BLaER1 treated with 17β-estradiol and CSF1 and Interleukin-3, amounts not matched to agents 10 nM and 100 nM (cell line): ENCODE data around the gene CSNK1E.

Source experiments
- H3K27ac ChIP-seq, 11 experiments: shearing (Covaris generic); formaldehyde crosslinking; 2 replicates each; pipeline ENCODE4 v1.8.1; 2022
- H3K27me3 ChIP-seq, 11 experiments: shearing (Covaris generic); formaldehyde crosslinking; 2 replicates each; pipeline ENCODE4 v1.8.1; 2022
- H3K36me3 ChIP-seq, 11 experiments: shearing (Covaris generic); formaldehyde crosslinking; 2 replicates each; pipeline ENCODE4 v1.8.1; 2022
- H3K4me1 ChIP-seq, 10 experiments: shearing (Covaris generic); formaldehyde crosslinking; 2 replicates each; pipeline ENCODE4 v1.8.1; 2022
- H3K4me2 ChIP-seq, 11 experiments: shearing (Covaris generic); formaldehyde crosslinking; 2 replicates each; pipeline ENCODE4 v1.8.1; 2022
- H3K4me3 ChIP-seq, 10 experiments: shearing (Covaris generic); formaldehyde crosslinking; 2 replicates each; pipeline ENCODE4 v1.8.1; 2022
- H3K9ac ChIP-seq, 11 experiments: shearing (Covaris generic); formaldehyde crosslinking; 2 replicates each; pipeline ENCODE4 v1.8.1; 2022
- H3K9me3 ChIP-seq, 11 experiments: shearing (Covaris generic); formaldehyde crosslinking; replicated peaks in 1 of 11; 2 replicates each; pipeline ENCODE4 v1.8.1; 2022
- H4K20me1 ChIP-seq, 11 experiments: shearing (Covaris generic); formaldehyde crosslinking; 2 replicates each; pipeline ENCODE4 v1.8.1; 2022
- Cebpa-rat ChIP-seq, 11 experiments: shearing (Covaris generic); IDR thresholded peaks; 2 replicates each; pipeline ENCODE4 v1.8.1; 2022

The CSNK1E gene

GRCh38 chr22:38286915-38287669 is 30.1 kb downstream of the CSNK1E start:
- H3K27ac ChIP-seq = no peak overlapping the region
- peaks cover 5 to 36% (median 27%) of the 10 kb centered on the region in 11 experiments; a peak in 18 of 22 replicates for H4K20me1 ChIP-seq

DNA sequence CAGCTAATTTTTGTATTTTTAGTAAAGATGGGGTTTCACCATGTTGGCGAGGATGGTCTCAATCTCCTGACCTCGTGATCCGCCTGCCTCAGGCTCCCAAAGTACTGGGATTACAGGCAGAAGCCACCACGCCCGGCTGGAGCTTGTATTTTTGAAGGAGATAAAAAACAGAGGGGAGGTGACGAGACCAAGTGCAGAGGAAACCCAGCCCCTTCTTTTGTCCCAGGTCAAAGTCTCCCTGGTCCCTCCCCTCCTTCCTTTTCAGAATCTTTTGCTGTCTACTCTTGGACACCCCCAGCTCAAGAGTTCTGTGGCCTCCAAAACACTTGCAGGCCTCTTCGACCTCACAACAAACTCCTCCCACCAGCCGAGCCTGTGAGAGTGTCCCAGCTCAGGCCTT is 32.2 kb downstream of the CSNK1E start:
- no peaks in the 10 kb centered on the region for H3K9me3 ChIP-seq
- no peak overlapping the region for H3K4me2 ChIP-seq
- no peak overlapping the region for H3K4me3 ChIP-seq
- no peak overlapping the region for H3K9ac ChIP-seq
- no peak overlapping the region for H3K27ac ChIP-seq
- peaks cover 10 to 42% (median 23%) of the 10 kb centered on the region in 11 experiments for H3K36me3 ChIP-seq
- peaks cover 0 to 18% (median 7%) of the 10 kb centered on the region in 11 experiments; a peak in 16 of 22 replicates for H4K20me1 ChIP-seq
- peaks cover 0 to 18% (median 6%) of the 10 kb centered on the region in 10 experiments; a peak in 9 of 20 replicates for H3K4me1 ChIP-seq
- TF ChIP-seq Cebpa-rat (IDR thresholded peaks at IDR 0.05) = no peak
- no peaks in the 10 kb centered on the region for H3K27me3 ChIP-seq

More at GRCh38 chr22:38286915-38287669, 30.1 kb downstream of the CSNK1E start:
- H3K4me3 ChIP-seq = no peak overlapping the region
- H3K9me3 ChIP-seq = no peaks in the 10 kb centered on the region
- H3K9ac ChIP-seq = no peak overlapping the region
- no peak for TF ChIP-seq Cebpa-rat (IDR thresholded peaks at IDR 0.05)
- no peak overlapping the region for H3K4me2 ChIP-seq
- peaks cover 0 to 18% (median 6%) of the 10 kb centered on the region in 10 experiments; a peak in 9 of 20 replicates for H3K4me1 ChIP-seq
- peaks cover 28 to 62% (median 43%) of the 10 kb centered on the region in 11 experiments for H3K36me3 ChIP-seq
- no peaks in the 10 kb centered on the region for H3K27me3 ChIP-seq

- no peak for TF ChIP-seq Cebpa-rat (IDR thresholded peaks at IDR 0.05)
- Histone ChIP-seq H3K36me3 (peaks cover 3 to 32% (median 13%) of the 10 kb centered on the region in 11 experiments; a peak in 17 of 22 replicates), H3K4me2 (no peak overlapping the region; a peak in 1 of 22 replicates), H3K9me3 (no peaks in the 10 kb centered on the region), H3K4me3 (no peak overlapping the region), H3K27me3 (no peaks in the 10 kb centered on the region), H3K9ac (peak overlapping the region in 2 of 11 experiments; percentile 2 to 5; a peak in 1 of 22 replicates), H3K27ac (no peak overlapping the region), H4K20me1 (peaks cover 0 to 8% (median 0%) of the 10 kb centered on the region in 11 experiments; a peak in 5 of 22 replicates), H3K4me1 (peaks cover 0 to 18% (median 3%) of the 10 kb centered on the region in 10 experiments; a peak in 8 of 20 replicates)
These were observed 33.2 kb downstream of the CSNK1E start for GRCh38 chr22:38284042-38284402.

GRCh38 chr22:38282397-38282796 is 34.8 kb downstream of the CSNK1E start:
- H3K36me3 ChIP-seq = peaks cover 0 to 21% (median 6%) of the 10 kb centered on the region in 11 experiments; a peak in 9 of 22 replicates
- no peaks in the 10 kb centered on the region for H3K9me3 ChIP-seq
- no peak overlapping the region for H3K4me3 ChIP-seq
- no peak overlapping the region for H3K27ac ChIP-seq
- H3K4me2 ChIP-seq = no peak overlapping the region
- H3K4me1 ChIP-seq = peaks cover 1 to 22% (median 7%) of the 10 kb centered on the region in 10 experiments; a peak in 13 of 20 replicates
- peaks cover 0 to 5% (median 0%) of the 10 kb centered on the region in 11 experiments; a peak in 4 of 22 replicates for H4K20me1 ChIP-seq
- no peak for TF ChIP-seq Cebpa-rat (IDR thresholded peaks at IDR 0.05)
- H3K27me3 ChIP-seq = no peaks in the 10 kb centered on the region
- H3K9ac ChIP-seq = no peak overlapping the region

DNA sequence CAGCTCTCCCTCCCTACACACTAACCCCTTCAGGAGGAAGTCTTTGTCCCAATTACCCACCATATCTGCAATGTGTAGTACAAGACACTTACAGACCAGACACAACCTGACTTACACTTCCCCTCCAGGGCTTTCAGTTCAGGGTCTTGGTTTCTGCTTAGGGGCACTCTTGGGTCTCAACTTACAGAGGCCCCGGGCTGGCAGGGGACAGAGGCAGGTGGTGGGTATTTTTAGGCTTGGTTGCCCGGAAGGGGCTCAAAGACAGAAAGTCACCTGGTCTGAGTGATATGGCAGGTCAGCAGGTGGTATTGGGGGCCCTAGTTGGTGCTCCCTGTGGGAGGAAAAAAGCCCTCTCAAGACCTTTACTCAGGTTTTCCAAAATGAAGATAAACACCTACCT is 41.1 kb downstream of the CSNK1E start:
- no peaks in the 10 kb centered on the region for H3K27me3 ChIP-seq
- TF ChIP-seq Cebpa-rat (IDR thresholded peaks at IDR 0.05) = no peak
- no peak overlapping the region for H3K27ac ChIP-seq
- 0 out of 22 replicates have a peak, but pooled peaks cover 0 to 1% (median 0%) of the 10 kb centered on the region in 11 experiments for H3K36me3 ChIP-seq
- H4K20me1 ChIP-seq = peaks cover 6 to 15% (median 12%) of the 10 kb centered on the region in 11 experiments; a peak in 18 of 22 replicates
- peak overlapping the region in 7 of 11 experiments; percentile 1 to 44 (median 21); a peak in 5 of 22 replicates for H3K4me2 ChIP-seq
- peaks cover 16 to 41% (median 34%) of the 10 kb centered on the region in 10 experiments for H3K4me1 ChIP-seq
- no peak overlapping the region for H3K4me3 ChIP-seq
- no peaks in the 10 kb centered on the region for H3K9me3 ChIP-seq
- no peak overlapping the region for H3K9ac ChIP-seq

DNA sequence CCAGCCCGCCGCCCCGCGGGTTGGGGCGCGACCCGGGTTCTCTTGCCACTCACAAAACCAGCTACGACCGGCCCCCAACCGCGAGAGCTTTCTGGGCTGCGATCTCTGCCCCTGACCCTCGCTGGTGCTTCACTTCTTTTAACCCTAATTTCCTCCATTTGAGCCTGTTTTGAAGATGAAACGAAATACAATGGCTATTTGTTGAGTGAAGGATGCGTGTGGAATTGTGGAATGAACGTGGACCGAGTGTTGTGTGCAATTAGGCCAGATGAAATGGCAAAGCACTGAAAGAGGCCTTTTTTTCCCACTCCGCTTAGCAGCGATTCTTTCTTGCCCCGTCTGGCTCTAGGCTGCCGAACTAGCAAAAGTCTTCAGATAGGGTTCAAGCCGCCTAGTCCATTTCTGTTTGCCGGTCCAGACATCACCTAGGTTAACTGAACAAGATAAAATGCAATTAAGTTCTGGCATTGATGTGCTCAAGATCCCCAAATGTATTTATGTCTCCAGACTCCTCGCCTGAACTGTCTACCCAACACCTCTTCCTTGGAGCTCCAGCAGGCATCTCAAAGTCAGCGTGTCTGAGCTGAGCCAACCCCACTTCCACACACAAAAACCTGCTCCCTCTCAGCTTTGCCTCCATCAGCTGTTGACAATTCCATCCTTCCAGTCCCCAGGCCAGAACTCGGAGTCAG is 44.0 kb downstream of the CSNK1E start:
- Histone ChIP-seq H3K9me3 (no peaks in the 10 kb centered on the region), H3K4me1 (peaks cover 42 to 70% (median 61%) of the 10 kb centered on the region in 10 experiments), H3K4me3 (peak overlapping the region; percentile 84 to 99 (median 97)), H3K27ac (peak overlapping the region; percentile 77 to 88 (median 82)), H3K4me2 (peak overlapping the region; percentile 89 to 100 (median 98)), H4K20me1 (peaks cover 11 to 44% (median 31%) of the 10 kb centered on the region in 11 experiments; a peak in 19 of 22 replicates), H3K36me3 (peaks cover 0 to 9% (median 0%) of the 10 kb centered on the region in 11 experiments; a peak in 1 of 22 replicates), H3K9ac (peak overlapping the region; percentile 85 to 95 (median 93)), H3K27me3 (no peaks in the 10 kb centered on the region)
- no peak for TF ChIP-seq Cebpa-rat (IDR thresholded peaks at IDR 0.05)

DNA sequence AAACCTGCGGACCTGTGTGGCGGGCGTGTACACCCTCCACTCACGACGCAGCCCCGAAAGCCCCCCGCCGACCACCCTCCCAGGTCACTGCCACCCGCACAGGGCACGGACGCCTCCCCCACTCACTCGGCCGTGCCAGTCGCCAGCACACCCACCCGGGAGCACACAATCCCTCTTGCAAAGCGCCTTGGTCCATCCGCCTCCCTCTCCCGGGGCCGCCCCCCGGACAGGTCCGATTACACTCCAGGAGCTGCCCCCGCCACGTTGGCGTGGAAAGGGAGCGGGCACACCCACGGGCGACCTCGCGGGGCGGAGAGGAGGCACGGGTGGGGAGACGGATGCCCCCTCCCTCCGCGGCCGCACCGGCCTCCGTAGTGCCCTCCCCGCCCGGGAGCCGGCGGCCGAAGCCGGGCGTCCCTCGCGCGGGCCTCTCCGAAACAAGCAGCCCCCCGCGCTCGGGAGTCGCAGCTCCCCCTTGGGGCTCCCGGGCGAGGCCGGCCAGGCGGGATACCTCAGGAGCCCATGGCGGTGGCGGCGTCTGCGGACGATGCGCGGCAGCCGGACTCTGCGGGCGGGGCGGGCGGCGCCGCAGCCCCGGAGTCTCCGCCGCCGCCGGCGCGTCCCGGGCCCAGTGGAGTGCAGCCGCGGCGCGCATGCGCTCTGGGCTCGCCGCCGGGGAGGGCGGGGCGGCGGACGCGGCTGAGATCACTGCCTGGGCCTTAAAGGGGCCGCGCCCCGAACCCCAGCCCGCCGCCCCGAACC is 44.7 kb downstream of the CSNK1E start, which contains the start of gene TMEM184B:
TSS of gene TMEM184B (minus strand) at position 638 of the 762 bp plus-strand sequence. CDS start 25,049 bp downstream, outside the sequence.
- no peak for TF ChIP-seq Cebpa-rat (IDR thresholded peaks at IDR 0.05)
- no peaks in the 10 kb centered on the region for H3K9me3 ChIP-seq
- H3K4me2 ChIP-seq = peak within 1 kb of the TSS; percentile 89 to 100 (median 98)
- H3K27ac ChIP-seq = peak within 1 kb of the TSS; percentile 77 to 88 (median 82)
- peak within 1 kb of the TSS; percentile 84 to 99 (median 97) for H3K4me3 ChIP-seq
- peaks cover 11 to 47% (median 31%) of the 10 kb centered on the region in 11 experiments; a peak in 19 of 22 replicates for H4K20me1 ChIP-seq
- peak within 1 kb of the TSS; percentile 85 to 95 (median 93) for H3K9ac ChIP-seq
- no peaks in the 10 kb centered on the region for H3K27me3 ChIP-seq
- peaks cover 47 to 75% (median 67%) of the 10 kb centered on the region in 10 experiments for H3K4me1 ChIP-seq
- peaks cover 0 to 9% (median 0%) of the 10 kb centered on the region in 11 experiments; a peak in 1 of 22 replicates for H3K36me3 ChIP-seq

DNA sequence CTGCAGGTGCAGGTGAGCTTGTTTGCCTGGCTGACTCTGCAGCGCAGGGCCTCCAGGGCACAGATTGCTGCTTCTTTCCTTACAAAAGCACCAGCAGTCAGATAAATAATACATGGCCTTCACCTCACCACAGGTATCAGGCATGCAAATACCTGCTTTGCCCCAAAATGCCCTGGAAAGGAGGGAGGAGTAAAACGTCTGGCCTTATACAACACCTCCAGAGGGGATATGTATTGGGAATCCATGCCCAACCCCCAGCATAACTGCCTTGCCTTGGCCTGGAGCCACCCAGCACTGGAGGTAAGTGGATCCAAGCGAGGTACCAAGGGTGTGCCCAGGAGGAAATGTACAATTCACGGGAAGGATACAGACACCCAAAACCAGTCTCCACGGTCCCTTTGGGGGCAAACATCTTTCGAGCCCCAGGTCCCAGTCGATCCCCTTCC is 45.3 kb downstream of the CSNK1E start:
- Histone ChIP-seq H3K4me2 (peak overlapping the region; percentile 89 to 100 (median 98)), H4K20me1 (peaks cover 11 to 47% (median 31%) of the 10 kb centered on the region in 11 experiments; a peak in 19 of 22 replicates), H3K27ac (peak overlapping the region; percentile 77 to 88 (median 82)), H3K36me3 (peaks cover 0 to 9% (median 0%) of the 10 kb centered on the region in 11 experiments; a peak in 1 of 22 replicates), H3K27me3 (no peaks in the 10 kb centered on the region), H3K4me3 (peak overlapping the region; percentile 84 to 99 (median 97)), H3K4me1 (peaks cover 53 to 75% (median 71%) of the 10 kb centered on the region in 10 experiments), H3K9me3 (no peaks in the 10 kb centered on the region), H3K9ac (peak overlapping the region; percentile 85 to 95 (median 93))
- TF ChIP-seq Cebpa-rat (IDR thresholded peaks at IDR 0.05) = no peak
